Transverse colon (tissue), 3 donors: ENCODE measurements around the gene ZC3H4.

Experiments used
- CTCF ChIP-seq, 5 experiments: fragments of 200-600 bp in 3 of 5; fragments of 450-650 bp in 2 of 5; sonication (generic) in 3 of 5; IDR thresholded peaks; 1 replicate in 2 of 5; 2 replicates in 3 of 5; pipeline ENCODE4 v1.5.1; 2016 to 2017; ENCODE audit warnings: antibody characterized with exemption in 5 of 5, inconsistent platforms in 3 of 5, mild to moderate bottlenecking in 2 of 5, moderate library complexity in 1 of 5
- EP300 ChIP-seq: sonication (generic); formaldehyde crosslinking; IDR thresholded peaks from one replicate; pipeline ENCODE4 v1.6.1; 2017; ENCODE audit warnings: antibody characterized with exemption, low read depth
- POLR2A ChIP-seq: fragments of 450-650 bp; IDR thresholded peaks from one replicate; pipeline ENCODE4 v1.6.1; 2016; ENCODE audit warnings: antibody characterized with exemption, mild to moderate bottlenecking, moderate library complexity

GRCh38 chr19:47082493-47082892, 31.1 kb downstream of the ZC3H4 start:
- TF ChIP-seq CTCF (IDR thresholded peaks at IDR 0.05) = no peak
- no peak for TF ChIP-seq POLR2A
- no peak for TF ChIP-seq EP300
